AG04449 (cell line): ENCODE measurements around the gene GJB5.

ENCODE experiments used
- CTCF ChIA-PET: fragments of 350-600 bp; formaldehyde crosslinking; extraction: SDS; loops from one replicate; lab custom pipeline; 2021; ENCODE audit warnings: antibody characterized with exemption; lab: Yijun Ruan, JAX
- POLR2A ChIA-PET: fragments of 400-600, 350-600 bp; formaldehyde crosslinking; extraction: SDS; loops from one replicate; lab custom pipeline; 2020; ENCODE audit warnings: antibody characterized with exemption, inconsistent platforms; lab: Yijun Ruan, JAX
- DNase-seq: peaks from one replicate; pipeline ENCODE4 v3.0.0-alpha.2; 2010; ENCODE audit warnings: low read depth, low spot score
- H3K4me3 ChIP-seq: 2 replicates; pipeline ENCODE4 v1.5.1; 2011; ENCODE audit warnings: low read depth, mild to moderate bottlenecking, control low read depth, low read length
- CTCF ChIP-seq: IDR thresholded peaks from one replicate; pipeline ENCODE4 v1.5.1; 2011; ENCODE audit warnings: mild to moderate bottlenecking, moderate library complexity, low read length, control low read depth, inconsistent platforms; ENCODE audit not compliant: insufficient read depth; ENCODE audit errors: missing control alignments

GJB5 gene

DNA sequence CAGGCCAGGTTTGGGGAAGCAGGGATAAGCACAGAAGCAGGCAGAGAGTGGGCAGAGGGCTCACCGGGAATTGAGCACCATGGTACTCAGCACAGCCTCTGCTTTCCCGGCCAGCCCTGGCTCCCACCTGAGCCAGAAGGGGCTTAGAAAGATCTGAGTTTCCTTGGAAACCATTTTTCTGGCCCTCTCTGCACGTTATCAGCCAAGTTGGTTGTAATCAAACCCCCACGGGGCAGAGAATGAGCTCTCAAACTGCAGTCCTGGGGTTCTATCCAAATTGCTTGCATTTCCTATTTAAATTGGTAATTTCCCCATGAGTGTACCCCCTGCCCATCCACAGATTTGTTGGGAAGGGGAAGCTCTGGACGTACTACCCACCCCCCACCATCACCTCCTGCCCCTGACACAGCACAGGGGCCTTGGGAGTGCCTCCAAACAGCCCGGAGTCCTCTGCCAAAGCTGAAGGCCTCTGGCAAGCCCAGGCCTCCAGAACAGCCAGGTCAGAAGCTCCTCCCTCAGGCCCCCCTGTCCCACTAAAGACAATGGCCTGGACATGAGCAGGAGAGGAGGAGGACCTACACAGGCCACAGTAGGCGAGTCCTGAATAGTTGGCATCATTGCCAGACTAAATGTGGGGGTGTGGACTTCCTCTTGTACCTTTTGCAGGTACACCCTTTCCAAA lies 42.7 kb upstream of the GJB5 start:
- ChIA-PET POLR2A (no interaction called here), CTCF (interaction anchor here (1.0 kb wide), 1 partner anchor 30 kb away, joined by 3 read pairs; no protein-coding TSS in a partner anchor)
- no peak for TF ChIP-seq CTCF
- DNase-seq = no peak
- H3K4me3 ChIP-seq = no peak overlapping the region

DNA sequence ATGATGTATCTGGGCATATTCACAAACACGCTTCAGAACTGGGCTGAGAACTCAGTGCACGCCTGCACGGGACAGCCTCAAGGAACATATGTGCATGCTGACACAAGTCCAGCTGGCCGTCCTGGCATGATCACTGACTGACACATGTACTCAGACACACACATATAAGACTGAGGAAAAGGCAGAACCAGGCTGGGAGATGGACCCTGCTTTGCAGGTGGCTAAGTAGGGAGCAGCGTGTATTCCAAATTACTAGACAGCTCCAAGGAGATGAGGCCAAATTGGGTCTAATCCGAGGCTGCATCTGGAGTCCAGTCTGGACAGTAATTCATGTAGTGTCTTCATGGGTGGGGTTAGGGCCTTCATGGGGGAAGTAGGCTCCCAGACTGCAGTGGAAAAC lies 41.4 kb upstream of the GJB5 start:
- DNase-seq = no peak
- TF ChIP-seq CTCF = no peak
- no peak overlapping the region for H3K4me3 ChIP-seq
- ChIA-PET POLR2A (interaction anchor here (0.5 kb wide), 1 partner anchor 17 kb away, joined by 3 read pairs; no protein-coding TSS in a partner anchor), CTCF (interaction anchor here (1.1 kb wide), 1 partner anchor 29 kb away, joined by 3 read pairs; no protein-coding TSS in a partner anchor)

- CTCF ChIA-PET = interaction anchor here (2.3 kb wide), 1 partner anchor 28 kb away, joined by 7 read pairs; no protein-coding TSS in a partner anchor
- DNase-seq = no peak
- H3K4me3 ChIP-seq = no peak overlapping the region
- POLR2A ChIA-PET = no interaction called here
- no peak for TF ChIP-seq CTCF
Measured at GRCh38 chr1:34714386-34714785, 40.5 kb upstream of the GJB5 start.

GRCh38 chr1:34715139-34715538 lies 39.7 kb upstream of the GJB5 start:
- DNase-seq = no peak
- no peak for TF ChIP-seq CTCF
- no peak overlapping the region for H3K4me3 ChIP-seq
- ChIA-PET CTCF (interaction anchor here (2.3 kb wide), 1 partner anchor 28 kb away, joined by 7 read pairs; no protein-coding TSS in a partner anchor), POLR2A (no interaction called here)

- no peak overlapping the region for H3K4me3 ChIP-seq
- CTCF ChIA-PET = interaction anchor here (1.4 kb wide), 1 partner anchor 22 kb away, joined by 5 read pairs; no protein-coding TSS in a partner anchor
- POLR2A ChIA-PET = no interaction called here
- TF ChIP-seq CTCF = no peak
- no peak for DNase-seq
Measured at GRCh38 chr1:34721241-34721640, 33.6 kb upstream of the GJB5 start.

GRCh38 chr1:34721646-34722355 lies 33.0 kb upstream of the GJB5 start:
- ChIA-PET CTCF (interaction anchor here (1.4 kb wide), 1 partner anchor 21 kb away, joined by 5 read pairs; no protein-coding TSS in a partner anchor), POLR2A (no interaction called here)
- no peak overlapping the region for H3K4me3 ChIP-seq
- DNase-seq = no peak
- no peak for TF ChIP-seq CTCF
